Astrocyte (in vitro differentiated cells and primary cell): Measurements from ENCODE around the gene GNGT1. TPM values are rescaled to one million over a fixed set of nuclear protein-coding genes. Genes with fewer than 3 reads are reported as not detected.

Experiments
- DNase-seq: peaks from one replicate; pipeline ENCODE4 v3.0.0-alpha.2; 2010; ENCODE audit warnings: low read depth
- FAIRE-seq: peaks from 2 replicates; lab custom pipeline; 2011; peaks lifted over from hg19 to GRCh38; lab: Jason Lieb, UNC
- H2AFZ ChIP-seq: 2 replicates; pipeline ENCODE4 v1.6.0; 2012; ENCODE audit warnings: low read depth, low read length, inconsistent platforms
- H3K27ac ChIP-seq: 2 replicates; pipeline ENCODE4 v1.5.1; 2011; ENCODE audit warnings: low read depth, low read length, inconsistent platforms
- H3K27me3 ChIP-seq: 2 replicates; pipeline ENCODE4 v1.6.0; 2011; ENCODE audit warnings: low read length, inconsistent platforms; ENCODE audit not compliant: insufficient read depth
- H3K36me3 ChIP-seq: 2 replicates; pipeline ENCODE4 v1.5.1; 2011; ENCODE audit warnings: low read length, inconsistent platforms; ENCODE audit not compliant: insufficient read depth
- H3K4me1 ChIP-seq: 2 replicates; pipeline ENCODE4 v1.5.1; 2011; ENCODE audit warnings: low read length, inconsistent platforms; ENCODE audit not compliant: insufficient read depth
- H3K4me2 ChIP-seq: 2 replicates; pipeline ENCODE4 v1.6.0; 2012; ENCODE audit warnings: low read length, inconsistent platforms
- H3K4me3 ChIP-seq: 2 replicates; pipeline ENCODE4 v1.5.1; 2011; ENCODE audit warnings: low read depth, mild to moderate bottlenecking, low read length, inconsistent platforms; ENCODE audit not compliant: insufficient read depth
- H3K79me2 ChIP-seq: 2 replicates; pipeline ENCODE4 v1.6.0; 2012; ENCODE audit warnings: mild to moderate bottlenecking, low read length, inconsistent platforms; ENCODE audit not compliant: insufficient read depth
- H3K9ac ChIP-seq: 2 replicates; pipeline ENCODE4 v1.6.0; 2012; ENCODE audit warnings: mild to moderate bottlenecking, low read length, inconsistent platforms
- H3K9me3 ChIP-seq: 2 replicates; pipeline ENCODE4 v1.5.1; 2012; ENCODE audit warnings: low read depth, mild to moderate bottlenecking, low read length, inconsistent platforms; ENCODE audit not compliant: insufficient read depth
- H4K20me1 ChIP-seq: 2 replicates; pipeline ENCODE4 v1.6.0; 2012; ENCODE audit warnings: low read length, inconsistent platforms; ENCODE audit not compliant: insufficient read depth
- H3K27ac Mint-ChIP-seq: one replicate; pipeline ENCODE4 v1.8.0; 2021; ENCODE audit warnings: mild to moderate bottlenecking, mixed read lengths; ENCODE audit not compliant: unreplicated experiment
- H3K27me3 Mint-ChIP-seq: one replicate; pipeline ENCODE4 v1.8.0; 2021; ENCODE audit warnings: low read depth, mixed read lengths; ENCODE audit not compliant: unreplicated experiment
- H3K36me3 Mint-ChIP-seq: one replicate; pipeline ENCODE4 v1.8.0; 2021; ENCODE audit warnings: low read depth, mixed read lengths; ENCODE audit not compliant: unreplicated experiment
- H3K4me1 Mint-ChIP-seq: one replicate; pipeline ENCODE4 v1.8.0; 2021; ENCODE audit warnings: low read depth, mixed read lengths; ENCODE audit not compliant: unreplicated experiment
- H3K4me3 Mint-ChIP-seq: one replicate; pipeline ENCODE4 v1.8.0; 2021; ENCODE audit warnings: mild to moderate bottlenecking, moderate library complexity, mixed read lengths; ENCODE audit not compliant: unreplicated experiment
- H3K9me3 Mint-ChIP-seq: one replicate; pipeline ENCODE4 v1.8.0; 2021; ENCODE audit warnings: mild to moderate bottlenecking, mixed read lengths; ENCODE audit not compliant: unreplicated experiment
- CTCF ChIP-seq: IDR thresholded peaks from 2 replicates; pipeline ENCODE4 v1.5.1; 2011; ENCODE audit warnings: low read depth, mild to moderate bottlenecking, inconsistent platforms, low read length, moderate library complexity; ENCODE audit not compliant: insufficient read depth
- EZH2 ChIP-seq: IDR thresholded peaks from 2 replicates; pipeline ENCODE4 v1.6.1; 2012; ENCODE audit warnings: mild to moderate bottlenecking, low read length, inconsistent platforms; ENCODE audit not compliant: insufficient read depth
- total RNA-seq: library from RNA; stranded (reverse); gene quantifications from 2 replicates; pipeline ENCODE4 v1.2.1, GENCODE V29; 2021

The GNGT1 gene
- total RNA-seq, 1 donor from 2014 or later = not detected

GRCh38 chr7:93958216-93958615, 51.8 kb downstream of the GNGT1 start:
- Histone ChIP-seq H3K4me3 (no peak overlapping the region), H3K27me3 (no peaks in the 10 kb centered on the region), H3K9ac (no peak overlapping the region), H4K20me1 (no peaks in the 10 kb centered on the region), H3K79me2 (no peaks in the 10 kb centered on the region), H2AFZ (peak overlapping the region; percentile 28), H3K4me1 (peaks cover 3% of the 10 kb centered on the region), H3K27ac (no peak overlapping the region), H3K36me3 (no peaks in the 10 kb centered on the region), H3K9me3 (no peaks in the 10 kb centered on the region), H3K4me2 (peak overlapping the region; percentile 49)
- DNase-seq = peak; percentile 73
- TF ChIP-seq CTCF (no peak), EZH2 (no peak)
- peak; percentile 52 for FAIRE-seq
- Mint-ChIP-seq H3K27me3 (no peaks in the 10 kb centered on the region), H3K9me3 (no peaks in the 10 kb centered on the region), H3K27ac (no peak overlapping the region), H3K36me3 (no peaks in the 10 kb centered on the region), H3K4me1 (peaks cover 1% of the 10 kb centered on the region), H3K4me3 (no peak overlapping the region)

- Histone ChIP-seq H3K27me3 (no peaks in the 10 kb centered on the region), H3K4me2 (peak overlapping the region; percentile 49), H3K9me3 (no peaks in the 10 kb centered on the region), H2AFZ (peak overlapping the region; percentile 28), H3K79me2 (no peaks in the 10 kb centered on the region), H3K4me1 (peaks cover 3% of the 10 kb centered on the region), H4K20me1 (no peaks in the 10 kb centered on the region), H3K36me3 (no peaks in the 10 kb centered on the region), H3K9ac (no peak overlapping the region), H3K27ac (no peak overlapping the region), H3K4me3 (no peak overlapping the region)
- H3K4me1 Mint-ChIP-seq = peaks cover 1% of the 10 kb centered on the region
- H3K4me3 Mint-ChIP-seq = no peak overlapping the region
- no peak for TF ChIP-seq EZH2
- no peak for TF ChIP-seq CTCF
- FAIRE-seq (no peak), DNase-seq (no peak)
- no peaks in the 10 kb centered on the region for H3K36me3 Mint-ChIP-seq
- H3K27ac Mint-ChIP-seq = no peak overlapping the region
- H3K9me3 Mint-ChIP-seq = no peaks in the 10 kb centered on the region
- no peaks in the 10 kb centered on the region for H3K27me3 Mint-ChIP-seq
These were observed 52.3 kb downstream of the GNGT1 start for GRCh38 chr7:93958651-93959050.

Other genes with a start within 250 kb of the GNGT1 start
- 66.2 and 74.8 TPM in 2 replicates for gene TFPI2, start 15.8 kb upstream of the GNGT1 start, total RNA-seq
- gene GNG11, start 15.2 kb downstream of the GNGT1 start, total RNA-seq = 7.7 and 8.8 TPM in 2 replicates
- gene BET1, start 97.8 kb downstream of the GNGT1 start, total RNA-seq = 37.4 and 38.0 TPM in 2 replicates